ENCODE data around the gene LSM4.

Gene LSM4

GRCh38 chr19:18308051-18308947 is 14.6 kb downstream of the LSM4 start:
- H2AK5ac ChIP-seq (ENCODE audit: low read depth, low read length), result no peak overlapping the region
- no peak overlapping the region for H2BK5ac ChIP-seq (ENCODE audit: low read length)
- H2AFZ ChIP-seq (ENCODE audit: low read length), result no peak overlapping the region
- no CpG with 5 or more reads among the region's 20 CpGs for WGBS, 2 donors (ENCODE audit: extremely low coverage in 2 of 2, insufficient read length in 2 of 2, insufficient replicate concordance in 1 of 2)
- no peaks in the 10 kb centered on the region for H3K9me3 ChIP-seq (replicated peaks in 1 of 2; ENCODE audit: control insufficient read depth in 2 of 2, insufficient read depth in 1 of 2, low read depth in 1 of 2, low read length in 2 of 2)
- H2BK12ac ChIP-seq (ENCODE audit: low read length), result no peak overlapping the region
- H4K8ac ChIP-seq (ENCODE audit: low read depth, low read length), result no peak overlapping the region
- H3K36me3 ChIP-seq (replicated peaks in 1 of 2; ENCODE audit: control insufficient read depth in 2 of 2, insufficient read depth in 2 of 2, low read length in 2 of 2), result peaks cover 57 to 75% of the 10 kb centered on the region in 2 donors
- no peak for DNase-seq (ENCODE audit: low spot score)
- H3K4me1 ChIP-seq (ENCODE audit: control insufficient read depth in 2 of 2, insufficient read depth in 1 of 2, low read depth in 1 of 2, low read length in 2 of 2), result peaks cover 10 to 17% of the 10 kb centered on the region in 2 donors
- no peak overlapping the region for H3K4ac ChIP-seq (ENCODE audit: low read length)
- no peaks in the 10 kb centered on the region for H3K27me3 ChIP-seq (ENCODE audit: control insufficient read depth in 3 of 3, insufficient read depth in 3 of 3, low read depth in 1 of 3, low read length in 3 of 3)
- peak overlapping the region; percentile 27 for H3K14ac ChIP-seq (ENCODE audit: low read length)
- no peak overlapping the region for H2BK15ac ChIP-seq (ENCODE audit: low read length)
- no peak overlapping the region for H3K18ac ChIP-seq (ENCODE audit: low read length)
- H3K79me1 ChIP-seq (ENCODE audit: low read depth, low read length), result peaks cover 16% of the 10 kb centered on the region
- H4K91ac ChIP-seq (ENCODE audit: low read depth, low read length, poor library complexity), result no peak overlapping the region
- H3K4me2 ChIP-seq (ENCODE audit: insufficient read depth, low read length, poor library complexity, severe bottlenecking), result no peak overlapping the region
- H3K4me3 ChIP-seq (ENCODE audit: low read length in 2 of 2), result no peak overlapping the region
- H3K9ac ChIP-seq (ENCODE audit: low read depth, low read length, poor library complexity), result peak overlapping the region; percentile 54
- H2BK120ac ChIP-seq (ENCODE audit: low read depth, low read length), result no peak overlapping the region
- H3K23ac ChIP-seq (ENCODE audit: low read depth, low read length, poor library complexity), result no peak overlapping the region
- no peak overlapping the region for H3K27ac ChIP-seq (replicated peaks; ENCODE audit: low read length)

GRCh38 chr19:18307271-18307681 is 15.6 kb downstream of the LSM4 start:
- H3K79me1 ChIP-seq (ENCODE audit: low read depth, low read length), result peaks cover 13% of the 10 kb centered on the region
- no CpG with 5 or more reads among the region's 19 CpGs for WGBS, 2 donors (ENCODE audit: extremely low coverage in 2 of 2, insufficient read length in 2 of 2, insufficient replicate concordance in 1 of 2)
- no peak overlapping the region for H2BK120ac ChIP-seq (ENCODE audit: low read depth, low read length)
- H2BK12ac ChIP-seq (ENCODE audit: low read length), result no peak overlapping the region
- H2AK5ac ChIP-seq (ENCODE audit: low read depth, low read length), result no peak overlapping the region
- H3K27ac ChIP-seq (replicated peaks; ENCODE audit: low read length), result no peak overlapping the region
- peaks cover 53 to 65% of the 10 kb centered on the region in 2 donors for H3K36me3 ChIP-seq (replicated peaks in 1 of 2; ENCODE audit: control insufficient read depth in 2 of 2, insufficient read depth in 2 of 2, low read length in 2 of 2)
- H3K9me3 ChIP-seq (replicated peaks in 1 of 2; ENCODE audit: control insufficient read depth in 2 of 2, insufficient read depth in 1 of 2, low read depth in 1 of 2, low read length in 2 of 2), result no peaks in the 10 kb centered on the region
- H3K4me1 ChIP-seq (ENCODE audit: control insufficient read depth in 2 of 2, insufficient read depth in 1 of 2, low read depth in 1 of 2, low read length in 2 of 2), result peaks cover 10 to 17% of the 10 kb centered on the region in 2 donors
- no peaks in the 10 kb centered on the region for H3K27me3 ChIP-seq (ENCODE audit: control insufficient read depth in 3 of 3, insufficient read depth in 3 of 3, low read depth in 1 of 3, low read length in 3 of 3)
- no peak overlapping the region for H2BK5ac ChIP-seq (ENCODE audit: low read length)
- no peak overlapping the region for H2AFZ ChIP-seq (ENCODE audit: low read length)
- no peak overlapping the region for H3K4me3 ChIP-seq (ENCODE audit: low read length in 2 of 2)
- no peak overlapping the region for H3K4me2 ChIP-seq (ENCODE audit: insufficient read depth, low read length, poor library complexity, severe bottlenecking)
- H4K91ac ChIP-seq (ENCODE audit: low read depth, low read length, poor library complexity), result no peak overlapping the region
- H3K9ac ChIP-seq (ENCODE audit: low read depth, low read length, poor library complexity), result no peak overlapping the region
- no peak overlapping the region for H2BK15ac ChIP-seq (ENCODE audit: low read length)
- H3K23ac ChIP-seq (ENCODE audit: low read depth, low read length, poor library complexity), result peak overlapping the region; percentile 65
- H4K8ac ChIP-seq (ENCODE audit: low read depth, low read length), result no peak overlapping the region
- no peak overlapping the region for H3K18ac ChIP-seq (ENCODE audit: low read length)
- H3K4ac ChIP-seq (ENCODE audit: low read length), result no peak overlapping the region
- H3K14ac ChIP-seq (ENCODE audit: low read length), result no peak overlapping the region
- DNase-seq (ENCODE audit: low spot score), result no peak

GRCh38 chr19:18306888-18307260 is 16.0 kb downstream of the LSM4 start:
- no peaks in the 10 kb centered on the region for H3K27me3 ChIP-seq (ENCODE audit: control insufficient read depth in 3 of 3, insufficient read depth in 3 of 3, low read depth in 1 of 3, low read length in 3 of 3)
- no peak overlapping the region for H3K4me3 ChIP-seq (ENCODE audit: low read length in 2 of 2)
- H3K18ac ChIP-seq (ENCODE audit: low read length), result no peak overlapping the region
- no peak overlapping the region for H3K27ac ChIP-seq (replicated peaks; ENCODE audit: low read length)
- H3K4me1 ChIP-seq (ENCODE audit: control insufficient read depth in 2 of 2, insufficient read depth in 1 of 2, low read depth in 1 of 2, low read length in 2 of 2), result peaks cover 10 to 17% of the 10 kb centered on the region in 2 donors
- no peak overlapping the region for H2BK15ac ChIP-seq (ENCODE audit: low read length)
- no peak overlapping the region for H2AK5ac ChIP-seq (ENCODE audit: low read depth, low read length)
- no peak overlapping the region for H3K4me2 ChIP-seq (ENCODE audit: insufficient read depth, low read length, poor library complexity, severe bottlenecking)
- no CpG with 5 or more reads among the region's 14 CpGs for WGBS, 2 donors (ENCODE audit: extremely low coverage in 2 of 2, insufficient read length in 2 of 2, insufficient replicate concordance in 1 of 2)
- no peak overlapping the region for H3K14ac ChIP-seq (ENCODE audit: low read length)
- H2BK5ac ChIP-seq (ENCODE audit: low read length), result no peak overlapping the region
- no peak overlapping the region for H4K8ac ChIP-seq (ENCODE audit: low read depth, low read length)
- no peak overlapping the region for H2BK12ac ChIP-seq (ENCODE audit: low read length)
- H2BK120ac ChIP-seq (ENCODE audit: low read depth, low read length), result no peak overlapping the region
- H3K23ac ChIP-seq (ENCODE audit: low read depth, low read length, poor library complexity), result no peak overlapping the region
- H3K9ac ChIP-seq (ENCODE audit: low read depth, low read length, poor library complexity), result no peak overlapping the region
- no peak overlapping the region for H3K4ac ChIP-seq (ENCODE audit: low read length)
- DNase-seq (ENCODE audit: low spot score), result no peak
- no peak overlapping the region for H4K91ac ChIP-seq (ENCODE audit: low read depth, low read length, poor library complexity)
- peaks cover 13% of the 10 kb centered on the region for H3K79me1 ChIP-seq (ENCODE audit: low read depth, low read length)
- H3K36me3 ChIP-seq (replicated peaks in 1 of 2; ENCODE audit: control insufficient read depth in 2 of 2, insufficient read depth in 2 of 2, low read length in 2 of 2), result peaks cover 49 to 61% of the 10 kb centered on the region in 2 donors
- H2AFZ ChIP-seq (ENCODE audit: low read length), result no peak overlapping the region
- no peaks in the 10 kb centered on the region for H3K9me3 ChIP-seq (replicated peaks in 1 of 2; ENCODE audit: control insufficient read depth in 2 of 2, insufficient read depth in 1 of 2, low read depth in 1 of 2, low read length in 2 of 2)

- Histone ChIP-seq H4K8ac (ENCODE audit: low read depth, low read length) (no peak overlapping the region), H3K36me3 (replicated peaks in 1 of 2; ENCODE audit: control insufficient read depth in 2 of 2, insufficient read depth in 2 of 2, low read length in 2 of 2) (peaks cover 44 to 56% of the 10 kb centered on the region in 2 donors), H3K4me2 (ENCODE audit: insufficient read depth, low read length, poor library complexity, severe bottlenecking) (no peak overlapping the region), H3K4ac (ENCODE audit: low read length) (no peak overlapping the region), H3K4me1 (ENCODE audit: control insufficient read depth in 2 of 2, insufficient read depth in 1 of 2, low read depth in 1 of 2, low read length in 2 of 2) (peaks cover 10 to 17% of the 10 kb centered on the region in 2 donors), H3K23ac (ENCODE audit: low read depth, low read length, poor library complexity) (peak overlapping the region; percentile 16), H2BK12ac (ENCODE audit: low read length) (no peak overlapping the region), H2BK5ac (ENCODE audit: low read length) (peak overlapping the region; percentile 62), H3K27ac (replicated peaks; ENCODE audit: low read length) (no peak overlapping the region), H3K9me3 (replicated peaks in 1 of 2; ENCODE audit: control insufficient read depth in 2 of 2, insufficient read depth in 1 of 2, low read depth in 1 of 2, low read length in 2 of 2) (no peaks in the 10 kb centered on the region), H3K18ac (ENCODE audit: low read length) (no peak overlapping the region), H2BK15ac (ENCODE audit: low read length) (no peak overlapping the region), H2BK120ac (ENCODE audit: low read depth, low read length) (no peak overlapping the region), H2AFZ (ENCODE audit: low read length) (no peak overlapping the region), H2AK5ac (ENCODE audit: low read depth, low read length) (no peak overlapping the region), H3K9ac (ENCODE audit: low read depth, low read length, poor library complexity) (no peak overlapping the region), H3K4me3 (ENCODE audit: low read length in 2 of 2) (no peak overlapping the region), H3K79me1 (ENCODE audit: low read depth, low read length) (peaks cover 9% of the 10 kb centered on the region), H3K27me3 (ENCODE audit: control insufficient read depth in 3 of 3, insufficient read depth in 3 of 3, low read depth in 1 of 3, low read length in 3 of 3) (no peaks in the 10 kb centered on the region), H4K91ac (ENCODE audit: low read depth, low read length, poor library complexity) (no peak overlapping the region), H3K14ac (ENCODE audit: low read length) (no peak overlapping the region)
- no CpG with 5 or more reads among the region's 26 CpGs for WGBS, 2 donors (ENCODE audit: extremely low coverage in 2 of 2, insufficient read length in 2 of 2, insufficient replicate concordance in 1 of 2)
- DNase-seq (ENCODE audit: low spot score), result no peak
Observed at GRCh38 chr19:18306209-18306887, 16.5 kb downstream of the LSM4 start.
